DOHH2 (cell line): Measurements from ENCODE around the gene HKDC1.

Experiments used
- H3F3A ChIP-seq: fragments of 200-600 bp; sonication (generic), shearing (Covaris generic); 2 replicates; pipeline ENCODE4 v1.6.0; 2016; ENCODE audit warnings: antibody characterized with exemption, mild to moderate bottlenecking; ENCODE audit not compliant: control insufficient read depth, insufficient read depth
- H3K27ac ChIP-seq: fragments of 200-600 bp; sonication (generic); 2 replicates; pipeline ENCODE4 v1.5.1; 2014; ENCODE audit warnings: low read depth, mild to moderate bottlenecking, low read length, moderate library complexity
- H3K27me3 ChIP-seq: fragments of 200-600 bp; sonication (generic); 2 replicates; pipeline ENCODE4 v1.6.1; 2014; ENCODE audit warnings: mild to moderate bottlenecking, low read length, mixed read lengths; ENCODE audit not compliant: control insufficient read depth
- H3K36me3 ChIP-seq: fragments of 200-600 bp; sonication (generic); 2 replicates; pipeline ENCODE4 v1.6.1; 2014; ENCODE audit warnings: mild to moderate bottlenecking, low read length, moderate library complexity, mixed read lengths; ENCODE audit not compliant: control insufficient read depth
- H3K4me1 ChIP-seq: fragments of 200-600 bp; sonication (generic); 2 replicates; pipeline ENCODE4 v1.6.1; 2014; ENCODE audit warnings: mild to moderate bottlenecking, low read length, mixed read lengths; ENCODE audit not compliant: control insufficient read depth
- H3K4me2 ChIP-seq: fragments of 200-600 bp; sonication (generic); 2 replicates; pipeline ENCODE4 v1.6.0; 2014; ENCODE audit warnings: mild to moderate bottlenecking, low read length, moderate library complexity
- H3K4me3 ChIP-seq: fragments of 200-600 bp; sonication (generic); 2 replicates; pipeline ENCODE4 v1.5.1; 2014; ENCODE audit warnings: mild to moderate bottlenecking, low read length, mixed read lengths
- H3K79me2 ChIP-seq: fragments of 200-600 bp; sonication (generic); 2 replicates; pipeline ENCODE4 v1.6.1; 2014; ENCODE audit warnings: mild to moderate bottlenecking, low read length, mixed read lengths; ENCODE audit not compliant: control insufficient read depth
- H3K9me2 ChIP-seq: fragments of 200-600 bp; sonication (generic); replicated peaks from 2 replicates; pipeline ENCODE4 v1.6.1; 2014; ENCODE audit warnings: mild to moderate bottlenecking, low read length, mixed read lengths; ENCODE audit not compliant: control insufficient read depth
- H3K9me3 ChIP-seq: fragments of 200-600 bp; sonication (generic); 2 replicates; pipeline ENCODE4 v1.6.1; 2014; ENCODE audit warnings: antibody characterized with exemption, low read length, mixed read lengths; ENCODE audit not compliant: control insufficient read depth, insufficient read depth
- H4K20me1 ChIP-seq: fragments of 200-600 bp; sonication (generic); 2 replicates; pipeline ENCODE4 v1.6.0; 2014; ENCODE audit warnings: low read depth, mild to moderate bottlenecking, antibody characterized with exemption, low read length, moderate library complexity; ENCODE audit not compliant: control insufficient read depth, insufficient read depth
- CTCF ChIP-seq: fragments of 200-600 bp; sonication (generic); IDR thresholded peaks from one replicate; pipeline ENCODE4 v1.5.1; 2014; ENCODE audit warnings: antibody characterized with exemption, mild to moderate bottlenecking, low read depth, low read length; ENCODE audit not compliant: poor library complexity, severe bottlenecking
- EZH2phosphoT487 ChIP-seq: fragments of 200-600 bp; sonication (generic); IDR thresholded peaks from 2 replicates; pipeline ENCODE4 v1.6.1; 2017; ENCODE audit warnings: borderline replicate concordance, mild to moderate bottlenecking, antibody characterized with exemption, low read length, moderate library complexity, mixed read lengths

The HKDC1 gene

GRCh38 chr10:69222157-69223027, 2.3 kb downstream of the HKDC1 start:
- H3K27ac ChIP-seq = no peak overlapping the region
- H3K9me2 ChIP-seq = no peaks in the 10 kb centered on the region
- peak overlapping the region; percentile 34 for H3K4me3 ChIP-seq
- TF ChIP-seq EZH2phosphoT487 = no peak
- TF ChIP-seq CTCF = peak; percentile 83
- H3F3A ChIP-seq = 0 out of 2 replicates have a peak, but pooled peaks cover 4% of the 10 kb centered on the region
- H3K4me2 ChIP-seq = peak overlapping the region; percentile 59
- H3K79me2 ChIP-seq = no peaks in the 10 kb centered on the region
- no peaks in the 10 kb centered on the region for H3K27me3 ChIP-seq
- no peaks in the 10 kb centered on the region for H4K20me1 ChIP-seq
- H3K4me1 ChIP-seq = peaks cover 14% of the 10 kb centered on the region
- H3K36me3 ChIP-seq = no peaks in the 10 kb centered on the region
- no peaks in the 10 kb centered on the region for H3K9me3 ChIP-seq

GRCh38 chr10:69223028-69223342, 2.9 kb downstream of the HKDC1 start:
- H3K4me1 ChIP-seq = peaks cover 14% of the 10 kb centered on the region

GRCh38 chr10:69224862-69225657, 4.9 kb downstream of the HKDC1 start:
- no peak overlapping the region for H3K27ac ChIP-seq

More at GRCh38 chr10:69223028-69223342, 2.9 kb downstream of the HKDC1 start:
- Histone ChIP-seq H3K27ac (no peak overlapping the region), H3K9me3 (no peaks in the 10 kb centered on the region), H3K4me2 (peak overlapping the region; percentile 59), H3K9me2 (no peaks in the 10 kb centered on the region), H3K4me3 (no peak overlapping the region; the same call in 1 of the 2 replicates), H3F3A (0 out of 2 replicates have a peak, but pooled peaks cover 4% of the 10 kb centered on the region), H3K36me3 (no peaks in the 10 kb centered on the region), H3K27me3 (no peaks in the 10 kb centered on the region), H4K20me1 (no peaks in the 10 kb centered on the region), H3K79me2 (no peaks in the 10 kb centered on the region)
- TF ChIP-seq CTCF = no peak
- no peak for TF ChIP-seq EZH2phosphoT487

More at GRCh38 chr10:69224862-69225657, 4.9 kb downstream of the HKDC1 start:
- Histone ChIP-seq H3K4me3 (no peak overlapping the region), H3K79me2 (no peaks in the 10 kb centered on the region), H3K4me2 (no peak overlapping the region), H3K9me2 (no peaks in the 10 kb centered on the region), H4K20me1 (no peaks in the 10 kb centered on the region), H3K27me3 (no peaks in the 10 kb centered on the region), H3K36me3 (no peaks in the 10 kb centered on the region), H3K4me1 (peaks cover 19% of the 10 kb centered on the region), H3K9me3 (no peaks in the 10 kb centered on the region), H3F3A (0 out of 2 replicates have a peak, but pooled peaks cover 4% of the 10 kb centered on the region)
- TF ChIP-seq CTCF = no peak
